RPMI8226 (cell line): ENCODE results near the gene C2orf74.
"Not testable (repeated sequence)": the region's sequence is repeated elsewhere in the genome, so short reads cannot be mapped to it uniquely, and the experiment has no call there.

Experiments
- DNase-seq: peaks from one replicate; pipeline ENCODE4 v3.0.0-alpha.2; 2015

C2orf74 gene

DNA sequence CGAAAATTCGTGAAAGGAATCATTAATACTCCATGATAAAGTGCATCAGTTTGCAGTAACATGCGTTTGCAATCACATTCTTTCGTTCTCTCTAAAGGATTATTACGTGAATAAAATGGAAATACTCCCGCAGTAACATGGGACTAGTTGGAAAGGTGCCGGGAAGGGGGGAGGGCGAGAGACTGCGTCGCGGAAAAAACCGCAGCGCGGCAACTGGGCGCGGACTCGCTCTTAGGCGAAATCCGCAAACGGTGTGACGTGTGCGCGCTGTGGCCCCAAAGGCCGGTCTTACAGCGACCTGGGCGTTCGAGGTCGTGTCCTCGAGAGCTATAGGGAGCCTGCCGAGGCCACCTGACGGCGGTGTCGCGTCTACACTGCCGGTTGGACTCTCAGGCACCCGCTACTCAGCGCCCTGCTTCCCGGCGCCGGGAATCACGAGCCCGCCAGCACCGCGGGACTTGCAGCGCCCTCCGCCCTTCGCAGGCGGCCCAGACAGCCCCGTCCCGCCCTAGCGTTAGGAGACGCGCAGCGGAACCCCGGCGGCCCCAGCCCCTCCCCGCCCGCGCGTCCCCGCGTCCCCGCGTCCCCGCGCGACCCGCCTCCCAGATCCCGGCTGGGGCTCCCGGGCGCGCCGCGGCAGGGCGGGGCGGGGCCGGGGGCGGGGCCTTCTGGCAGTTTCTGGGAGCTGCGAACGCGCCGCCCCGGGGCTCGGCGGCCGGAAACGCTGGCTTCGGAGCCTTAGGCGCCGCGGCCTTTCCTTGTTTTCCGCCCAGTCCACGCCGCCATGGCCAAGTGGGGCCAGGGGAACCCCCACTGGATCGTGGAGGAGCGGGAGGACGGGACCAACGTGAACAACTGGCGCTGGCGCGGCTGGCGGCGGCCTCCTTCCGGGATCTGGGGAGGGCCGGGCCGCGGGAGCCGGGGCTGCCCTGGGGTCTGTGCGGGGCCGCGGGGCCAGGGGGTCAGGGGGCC lies 15.1 kb downstream of the C2orf74 start:
- DNase-seq, result peak; percentile 94

DNA sequence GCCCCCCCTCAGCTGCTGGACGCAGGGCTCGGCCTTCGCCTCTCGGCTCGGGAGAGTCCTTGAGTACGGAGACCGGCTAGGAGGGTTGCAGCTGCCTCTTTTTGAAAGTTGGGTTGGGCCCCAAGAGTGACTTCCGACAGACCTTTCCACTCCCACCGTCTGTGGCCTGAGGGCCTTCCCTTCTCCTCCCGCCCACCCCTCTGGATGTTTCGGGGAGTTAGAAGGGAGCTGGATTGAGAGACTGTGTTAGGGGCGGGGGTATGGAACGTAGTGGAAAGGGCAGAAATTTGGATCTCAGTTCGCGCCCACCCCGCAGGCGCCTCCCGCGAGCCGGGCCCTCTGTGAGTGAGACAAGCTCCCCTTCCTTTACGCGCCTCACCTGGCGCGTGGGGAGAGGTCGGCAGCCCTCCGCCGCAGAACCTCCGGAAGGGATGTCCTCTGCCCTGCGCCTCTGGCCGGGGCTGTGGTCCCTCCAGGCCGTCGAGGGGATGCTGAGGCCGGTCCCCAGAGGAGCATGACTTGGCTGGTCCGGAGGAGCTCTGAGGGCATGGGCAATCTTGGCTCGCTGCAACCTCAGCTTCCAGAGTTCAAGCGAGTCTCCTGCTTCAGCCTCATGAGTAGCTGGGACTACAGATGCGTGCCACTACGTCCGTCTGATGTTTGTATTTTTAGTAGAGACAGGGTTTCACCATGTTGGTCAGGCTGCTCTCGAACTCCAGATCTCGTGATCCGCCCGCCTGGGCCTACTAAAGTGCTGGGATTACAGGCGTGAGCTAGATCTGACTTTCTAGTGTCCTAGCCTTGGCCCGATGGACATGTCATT lies 15.9 kb downstream of the C2orf74 start:
- DNase-seq, result peak; percentile 49

DNA sequence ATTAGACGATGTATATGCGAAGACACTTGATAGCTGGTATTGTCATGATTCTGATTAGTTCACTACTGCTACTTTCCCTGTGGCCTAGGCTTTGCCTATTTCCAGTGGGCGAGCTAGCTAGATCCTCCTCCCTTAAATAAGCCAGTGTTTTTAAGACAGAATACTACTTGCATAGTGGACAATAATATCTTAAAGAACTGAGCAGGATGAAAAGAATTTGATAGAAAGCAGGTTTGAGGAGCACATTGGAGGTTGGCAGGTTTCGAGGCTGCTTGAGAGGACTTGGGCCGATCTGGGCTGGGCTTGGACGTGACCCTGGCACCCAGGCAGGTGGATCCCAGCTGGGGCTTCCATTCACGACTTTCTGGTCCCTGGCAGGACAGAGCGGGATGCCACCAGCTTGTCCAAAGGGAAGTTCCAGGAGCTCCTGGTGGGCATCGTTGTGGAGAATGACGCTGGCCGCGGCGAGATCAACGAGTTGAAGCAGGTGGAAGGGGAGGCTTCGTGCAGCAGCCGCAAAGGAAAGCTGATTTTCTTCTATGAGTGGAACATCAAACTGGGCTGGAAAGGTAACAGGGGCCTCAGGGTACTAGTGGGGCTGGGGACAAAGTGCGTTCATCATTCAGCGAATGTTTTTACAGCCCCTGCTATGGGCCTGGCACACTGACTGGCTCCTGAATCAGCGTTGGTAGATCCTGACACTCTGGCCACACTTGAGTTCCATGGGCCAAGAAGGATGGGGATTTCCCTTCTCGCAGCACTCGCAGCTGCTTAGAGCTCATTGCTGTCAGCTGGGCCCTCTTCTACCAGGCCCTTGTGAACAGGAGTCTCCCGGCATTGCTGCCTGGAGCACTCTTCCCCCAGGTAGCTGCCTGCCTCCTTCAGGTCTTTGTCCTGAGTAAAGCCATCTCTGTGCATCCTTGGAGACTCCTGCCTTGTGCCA lies 16.9 kb downstream of the C2orf74 start:
- DNase-seq, result no peak

DNA sequence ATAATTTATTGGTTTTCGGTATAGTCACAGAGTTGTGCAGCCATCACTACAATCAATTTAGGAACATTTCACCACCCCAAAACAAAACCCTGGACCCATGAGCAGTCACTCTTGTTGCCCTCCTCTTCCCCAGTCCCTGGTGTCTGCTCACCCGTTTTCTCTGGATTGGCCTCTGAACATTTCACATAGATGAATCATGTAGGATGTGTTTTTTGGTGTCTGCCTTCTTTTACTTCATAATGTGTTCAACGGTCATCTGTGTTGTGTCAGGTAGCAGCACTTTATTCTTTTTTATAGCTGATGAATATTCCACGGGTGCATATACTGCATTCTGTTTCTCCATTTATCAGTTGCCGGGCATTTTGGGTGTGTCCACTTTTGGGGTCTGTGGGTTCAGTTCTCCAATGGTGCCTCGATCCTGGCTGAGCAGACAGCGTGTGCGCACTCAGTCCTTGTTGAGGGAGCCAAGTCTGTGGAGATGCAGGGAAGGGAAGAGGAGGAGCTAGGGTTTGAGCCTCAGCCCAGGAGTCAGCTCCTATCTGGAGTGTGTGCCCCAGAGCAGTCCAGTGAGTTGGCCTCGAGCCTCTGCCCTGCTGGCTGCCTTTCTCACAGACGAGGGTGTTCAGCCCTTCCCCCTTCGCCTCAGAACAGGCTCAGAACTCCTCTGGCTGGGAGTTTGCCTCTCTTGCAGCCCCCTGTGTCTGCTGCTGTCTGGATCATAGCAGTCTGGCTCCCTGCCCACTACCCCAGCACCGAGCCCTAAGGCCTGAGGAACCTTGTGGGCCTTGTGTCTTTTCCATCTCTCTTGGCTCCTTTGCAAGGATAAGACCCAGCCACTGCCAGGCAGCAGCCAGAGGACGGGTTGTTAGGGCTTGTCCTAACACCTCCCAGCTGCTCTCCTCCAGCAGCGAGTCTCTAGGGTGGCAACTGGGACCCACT lies 18.0 kb downstream of the C2orf74 start:
- DNase-seq, result no peak

DNA sequence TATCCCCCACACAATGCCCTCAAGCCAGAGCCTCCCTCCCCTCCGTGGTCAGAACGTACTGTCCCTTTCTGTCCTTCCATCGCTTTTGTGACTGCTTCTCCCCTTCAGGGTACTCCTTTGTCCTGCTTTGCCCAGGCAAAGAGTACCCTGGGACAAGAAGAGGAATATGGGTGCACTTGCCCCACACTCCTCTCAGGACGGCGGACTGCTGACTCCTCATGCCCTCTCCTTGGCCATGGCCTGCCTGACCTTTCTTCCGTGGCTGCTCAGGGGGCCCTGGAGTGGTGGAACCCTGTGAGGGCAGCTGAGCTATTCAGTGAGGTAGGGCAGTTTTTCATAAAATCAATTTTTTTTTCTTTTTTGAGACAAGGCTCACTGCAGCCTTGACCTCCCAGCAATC lies 18.7 kb downstream of the C2orf74 start:
- no peak for DNase-seq

DNA sequence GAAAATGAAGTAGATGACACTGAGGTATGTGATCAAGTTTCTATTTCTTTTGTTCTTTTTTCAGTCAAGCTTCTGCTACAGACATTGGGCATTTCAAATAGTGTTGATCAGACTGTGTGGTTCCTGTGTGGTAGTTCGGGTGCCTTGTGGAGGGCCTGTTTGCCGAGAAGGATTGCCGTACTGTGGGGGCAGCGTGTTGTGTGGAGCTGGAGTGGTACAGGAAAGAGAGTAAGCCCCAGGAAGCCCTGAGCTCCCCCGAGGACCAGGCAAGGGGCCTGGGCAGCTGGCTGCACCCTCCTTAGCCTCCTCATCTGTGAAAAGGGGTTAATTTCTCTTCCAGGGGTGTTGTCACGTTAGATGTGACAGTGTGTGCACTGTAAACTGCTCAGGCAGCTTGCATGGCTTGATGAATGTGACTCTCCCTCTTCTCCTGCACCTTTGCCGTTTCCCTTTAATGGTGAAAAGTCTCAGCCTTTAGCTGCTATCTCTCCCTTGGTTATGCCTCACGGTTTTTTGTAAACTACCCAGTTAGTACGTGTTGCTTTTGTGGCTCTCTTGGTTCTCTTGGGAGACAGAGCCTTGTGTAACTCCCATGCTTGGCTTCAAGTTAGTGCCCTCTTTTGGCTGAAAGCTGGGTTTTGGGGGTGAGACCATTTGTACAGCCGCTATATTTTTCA lies 19.5 kb downstream of the C2orf74 start:
- no peak for DNase-seq

DNA sequence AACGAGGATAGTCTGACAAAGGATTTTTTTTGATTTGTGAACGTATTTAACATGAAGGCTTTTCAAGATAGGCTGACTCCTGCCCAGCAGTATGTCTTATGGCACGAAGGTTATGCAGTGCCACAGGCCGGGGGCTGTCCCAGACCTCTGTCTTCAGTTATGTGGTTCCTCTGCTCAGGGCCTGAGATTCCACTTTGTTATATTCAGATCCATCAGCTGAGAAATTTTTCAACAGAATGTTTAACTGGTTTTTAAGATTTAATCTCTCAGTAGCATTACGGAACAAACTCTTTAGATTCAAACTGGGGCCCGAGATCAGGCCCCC lies 20.0 kb downstream of the C2orf74 start:
- no peak for DNase-seq

DNA sequence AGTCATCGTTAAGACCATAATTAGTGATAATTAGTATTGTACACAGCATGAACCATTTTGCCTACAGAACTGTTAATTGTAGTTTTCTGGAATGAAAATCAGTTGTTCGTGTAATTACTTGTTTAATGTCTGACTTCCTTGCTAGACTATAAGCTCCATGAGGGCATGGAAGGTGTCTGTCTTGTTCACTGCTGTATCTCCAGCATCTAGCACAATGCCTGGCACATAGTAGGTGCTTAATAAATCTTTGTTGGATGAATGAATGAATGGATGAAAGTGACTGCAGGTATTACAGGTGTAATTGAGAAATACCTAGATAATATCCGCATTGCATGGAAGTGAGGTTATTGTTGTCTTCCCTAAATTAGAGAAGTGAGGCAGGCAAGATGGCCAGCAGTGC lies 21.8 kb downstream of the C2orf74 start:
- no peak for DNase-seq

DNA sequence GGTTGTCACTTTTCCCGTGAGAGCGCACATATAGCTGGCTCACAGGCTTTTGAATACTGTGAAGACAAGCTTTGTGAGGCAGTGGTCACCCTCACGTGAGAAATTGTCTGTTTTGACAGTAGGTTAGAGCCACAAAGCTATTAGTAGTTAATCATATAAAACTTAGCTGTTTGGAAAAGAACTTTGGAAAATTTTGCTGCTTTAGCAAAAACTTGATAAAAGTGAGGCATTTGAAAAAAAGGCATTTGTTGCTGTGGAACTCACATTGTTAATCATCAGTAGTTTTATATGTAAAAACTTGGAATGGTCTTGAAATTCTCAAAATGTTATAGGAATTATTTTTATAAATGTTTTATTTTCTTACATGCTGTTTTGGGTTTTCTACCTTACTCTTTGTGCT lies 22.3 kb downstream of the C2orf74 start:
- DNase-seq, result no peak

DNA sequence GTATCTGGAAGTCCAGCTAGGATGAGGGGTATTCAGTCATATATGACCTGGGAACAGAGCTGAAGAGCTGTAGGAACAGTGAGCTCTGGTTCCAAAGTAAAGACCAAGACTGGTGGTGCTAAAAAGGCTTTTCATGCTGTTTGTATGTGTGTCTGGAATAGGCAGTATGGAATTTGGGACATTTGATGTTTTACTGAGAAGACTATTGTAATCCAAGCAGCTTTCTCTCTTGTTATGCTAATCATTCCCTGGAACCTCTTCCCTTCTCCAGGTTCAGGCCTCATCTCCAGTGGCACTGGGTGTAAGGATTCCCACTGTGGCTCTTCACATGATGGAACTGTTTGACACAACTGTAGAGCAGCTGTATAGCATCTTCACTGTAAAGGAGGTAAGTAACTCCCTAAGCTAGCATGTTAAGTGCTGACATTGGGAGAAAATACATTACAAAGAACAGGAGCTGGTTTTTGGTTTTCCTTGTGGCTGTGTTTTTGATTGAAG lies 23.3 kb downstream of the C2orf74 start:
- no peak for DNase-seq

DNA sequence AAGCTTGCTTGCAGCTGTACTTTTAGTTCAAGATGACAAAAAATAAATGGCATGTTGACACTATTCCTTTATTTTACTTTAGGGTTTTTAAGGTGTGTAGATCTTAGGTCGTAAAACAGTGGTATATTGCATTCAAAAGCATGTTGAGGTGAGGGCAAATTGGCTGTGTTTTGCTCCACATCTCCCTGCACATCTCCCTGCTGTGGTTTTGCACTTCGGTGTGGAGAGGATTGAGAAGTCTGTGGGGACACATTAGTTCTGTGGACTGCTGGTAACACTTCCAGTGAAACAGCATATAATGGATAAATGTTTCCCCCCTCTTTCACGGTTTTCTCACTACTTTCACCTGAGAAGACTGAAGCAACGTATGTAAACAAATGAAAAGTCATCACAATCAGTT lies 25.1 kb downstream of the C2orf74 start:
- DNase-seq, result no peak

DNA sequence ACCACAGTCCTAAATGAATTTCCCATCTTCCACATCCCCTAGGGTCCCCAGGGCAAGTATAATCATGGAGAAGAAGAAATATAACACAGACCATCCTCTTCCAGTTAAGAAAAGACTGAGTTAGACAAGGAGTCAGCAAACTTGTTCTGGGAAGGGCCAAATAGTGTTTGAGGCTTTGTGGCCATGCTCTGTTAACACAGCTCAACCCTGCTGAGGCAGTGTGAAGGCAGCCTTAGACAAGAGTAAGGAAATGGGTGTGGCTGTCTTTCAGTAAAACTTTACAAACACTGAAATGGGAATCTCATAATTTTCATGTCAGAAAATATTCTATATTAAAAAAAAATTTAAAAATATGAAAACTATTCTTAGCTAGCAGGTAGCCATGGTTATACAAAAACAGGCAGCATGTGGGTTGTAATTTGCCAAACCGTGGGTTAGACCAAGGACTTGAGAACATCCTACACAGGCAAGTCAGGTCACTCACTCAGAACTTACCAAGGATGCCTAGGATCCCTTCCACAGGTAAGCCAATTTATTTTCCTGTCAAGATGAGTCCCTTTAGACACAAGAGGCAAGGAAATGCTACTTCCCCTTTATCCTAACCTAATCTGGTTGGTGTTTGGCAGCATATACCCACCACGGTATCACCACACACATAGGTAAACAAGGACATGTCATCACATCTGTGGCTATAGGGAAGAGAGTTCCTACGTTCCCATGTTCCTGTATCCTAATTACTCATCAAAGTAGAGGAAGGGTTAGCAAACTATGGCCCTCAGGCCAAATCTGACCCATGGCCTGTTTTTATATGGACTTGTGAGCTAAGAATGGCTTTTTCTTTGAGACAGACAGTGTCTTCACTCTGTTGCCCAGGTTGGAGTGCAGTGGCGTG lies 31.9 kb downstream of the C2orf74 start:
- no peak for DNase-seq

DNA sequence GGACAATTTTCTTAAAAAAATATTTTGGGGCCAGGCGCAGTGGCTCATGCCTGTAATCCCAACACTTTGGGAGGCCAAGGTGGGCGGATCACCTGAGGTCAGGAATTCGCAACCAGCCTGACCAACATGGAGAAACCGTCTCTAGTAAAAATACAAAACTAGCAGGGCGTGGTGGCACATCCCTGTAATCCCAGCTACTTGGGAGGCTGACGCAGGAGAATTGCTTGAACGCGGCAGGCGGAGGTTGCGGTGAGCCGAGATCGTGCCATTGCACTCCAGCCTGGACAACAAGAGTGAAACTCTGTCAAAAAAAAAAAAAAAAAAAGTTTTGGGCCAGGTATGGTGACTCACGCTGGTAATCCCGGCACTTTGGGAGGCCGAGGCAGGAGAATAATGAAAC lies 32.7 kb downstream of the C2orf74 start:
- DNase-seq, result not testable (repeated sequence)

DNA sequence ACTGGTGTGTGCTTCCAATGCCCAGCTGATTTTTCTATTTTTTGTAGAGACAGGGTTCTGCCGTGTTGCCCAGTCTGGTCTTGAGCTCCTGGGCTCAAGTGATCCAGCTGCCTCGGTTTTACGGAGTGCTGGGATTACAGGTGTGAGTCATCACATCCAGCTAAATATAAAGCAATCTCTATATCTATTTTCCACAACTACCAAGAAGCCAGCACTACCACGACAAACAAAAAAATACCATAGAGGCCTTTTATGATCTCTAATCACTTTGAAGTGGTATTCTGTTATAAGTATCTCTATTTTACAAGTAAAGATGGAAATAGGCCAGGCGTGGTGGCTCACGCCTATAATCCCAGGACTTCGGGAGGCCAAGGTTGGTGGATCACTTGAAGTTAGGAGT lies 34.7 kb downstream of the C2orf74 start:
- no peak for DNase-seq

DNA sequence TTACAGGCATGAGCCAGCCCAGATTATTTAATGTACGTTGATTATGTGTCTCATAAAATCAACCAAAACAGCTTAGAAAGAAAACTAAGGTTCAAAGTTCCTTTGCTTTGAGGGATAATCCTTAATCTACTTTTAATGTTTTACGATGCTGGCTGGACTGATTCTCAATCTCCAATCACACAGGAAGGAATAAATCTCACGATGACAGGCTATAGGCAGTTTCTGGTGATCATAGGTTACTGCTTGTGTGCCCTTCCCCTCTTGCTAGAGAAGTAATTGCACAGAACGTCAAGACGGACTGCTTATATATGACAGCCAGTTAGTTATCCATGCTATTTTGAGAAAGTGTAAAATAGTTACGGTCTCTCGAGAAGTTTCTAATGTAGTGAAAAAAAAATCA lies 43.1 kb downstream of the C2orf74 start:
- DNase-seq, result no peak

DNA sequence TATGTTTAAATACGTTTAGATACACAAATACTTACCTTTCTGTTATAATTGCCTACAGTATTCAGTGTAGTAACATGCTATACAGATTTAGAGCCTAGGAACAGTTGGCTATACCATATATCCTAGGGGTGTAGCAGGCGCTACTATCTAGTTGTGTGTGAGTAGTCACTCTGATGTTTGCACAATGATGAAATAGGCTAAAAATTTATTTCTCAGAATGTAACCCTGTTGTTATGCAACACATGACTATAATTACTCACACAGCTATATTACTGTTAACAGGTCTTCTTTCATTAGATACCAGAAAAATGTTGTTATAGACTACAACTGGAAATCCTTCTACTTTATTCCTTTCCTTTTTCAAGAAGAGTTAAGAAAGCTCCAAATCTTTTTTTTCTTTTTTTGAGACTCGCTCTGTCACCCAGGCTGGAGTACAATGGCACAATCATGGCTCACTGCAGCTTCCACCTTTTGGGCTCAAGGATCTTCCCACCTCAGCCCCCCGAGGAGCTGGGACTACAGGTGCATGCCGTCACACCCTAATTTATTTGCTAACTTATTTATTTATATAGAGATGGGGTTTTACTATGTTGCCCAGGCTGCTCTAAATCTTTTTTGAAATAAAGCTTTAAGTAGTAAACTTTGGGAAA lies 48.5 kb downstream of the C2orf74 start:
- no peak for DNase-seq

DNA sequence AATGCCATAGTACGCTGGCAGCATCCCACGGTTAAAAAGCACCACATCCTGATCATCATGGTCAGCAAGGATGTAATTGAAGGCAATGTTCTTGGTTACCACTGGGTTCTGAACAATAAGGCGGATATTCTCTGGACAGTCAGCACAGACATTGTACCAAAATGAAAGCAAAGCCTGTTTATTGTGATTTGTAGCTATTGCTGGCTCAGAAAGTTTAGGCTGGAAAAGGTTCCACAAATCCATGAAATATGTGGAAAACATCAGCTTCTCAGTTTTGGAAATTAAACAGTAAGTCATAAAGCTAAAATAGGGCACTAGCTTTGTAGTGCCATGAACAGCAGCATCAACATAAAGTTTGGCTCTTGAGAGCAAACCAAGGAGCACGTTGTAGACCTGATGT lies 52.2 kb downstream of the C2orf74 start:
- DNase-seq, result no peak
